H1 (cell line): ENCODE measurements around the gene ACTN4. TPM values are rescaled to one million over a fixed set of nuclear protein-coding genes. Genes with fewer than 3 reads are reported as not detected.

Source experiments
- CTCF ChIA-PET: fragments of 300-600 bp; sonication (Branson Sonifier 250); formaldehyde crosslinking; loops from one replicate; lab custom pipeline; 2021; ENCODE audit not compliant: partially characterized antibody; lab: Charles Lee
- POLR2A ChIA-PET: fragments of 300-600 bp; sonication (Branson Sonifier 250); formaldehyde crosslinking; loops from one replicate; lab custom pipeline; 2021; ENCODE audit warnings: inconsistent platforms; ENCODE audit not compliant: partially characterized antibody; lab: Charles Lee
- DNase-seq, 2 experiments: peaks; one replicate each; pipeline versions ENCODE4 v3.0.0 to v3.0.0-alpha.2; 2010 to 2022; ENCODE audit warnings: low spot score in 2 of 2, low read depth in 1 of 2, mixed read lengths in 1 of 2
- FAIRE-seq: peaks from 2 replicates; lab custom pipeline; 2011; peaks lifted over from hg19 to GRCh38; lab: Jason Lieb, UNC
- H2AFZ ChIP-seq: 2 replicates; pipeline ENCODE4 v1.8.1; 2012; ENCODE audit warnings: low read length, inconsistent platforms
- H2AK5ac ChIP-seq: 2 replicates; pipeline ENCODE4 v1.6.1; 2013; ENCODE audit warnings: low read depth, low read length
- H2BK120ac ChIP-seq: replicated peaks from 2 replicates; pipeline ENCODE3; 2013; ENCODE audit warnings: low read depth, low read length, inconsistent platforms
- H2BK12ac ChIP-seq: 2 replicates; pipeline ENCODE4 v1.6.1; 2013; ENCODE audit warnings: low read depth, low read length
- H2BK15ac ChIP-seq: 2 replicates; pipeline ENCODE4 v1.6.1; 2013; ENCODE audit warnings: low read length
- H2BK20ac ChIP-seq: 2 replicates; pipeline ENCODE4 v1.6.1; 2013; ENCODE audit warnings: low read length
- H2BK5ac ChIP-seq: 2 replicates; pipeline ENCODE4 v1.6.1; 2013; ENCODE audit warnings: low read depth, low read length
- H3K14ac ChIP-seq: 2 replicates; pipeline ENCODE4 v1.6.1; 2013; ENCODE audit warnings: inconsistent platforms; ENCODE audit not compliant: insufficient read length
- H3K18ac ChIP-seq: 2 replicates; pipeline ENCODE4 v1.6.1; 2013; ENCODE audit warnings: low read length; ENCODE audit errors: extremely low read depth
- H3K23ac ChIP-seq: 2 replicates; pipeline ENCODE4 v1.6.1; 2013; ENCODE audit warnings: inconsistent platforms; ENCODE audit not compliant: insufficient read length
- H3K23me2 ChIP-seq: 2 replicates; pipeline ENCODE4 v1.6.1; 2013; ENCODE audit warnings: low read depth, low read length
- H3K27ac ChIP-seq: 2 replicates; pipeline ENCODE4 v1.6.1; 2011; ENCODE audit warnings: low read depth, low read length, inconsistent platforms
- H3K27me3 ChIP-seq, 4 experiments: replicated peaks in 1 of 4; 1 replicate in 1 of 4; 2 replicates in 3 of 4; pipeline versions ENCODE4 v1.6.1 to v1.8.1; 2011 to 2013; ENCODE audit warnings: low read length in 3 of 4, mild to moderate bottlenecking in 3 of 4, inconsistent platforms in 2 of 4, mixed read lengths in 2 of 4, moderate library complexity in 1 of 4; ENCODE audit not compliant: control insufficient read depth in 3 of 4, insufficient read depth in 3 of 4; ENCODE audit errors: extremely low read depth in 1 of 4
- H3K36me3 ChIP-seq, 4 experiments: 2 replicates each; pipeline versions ENCODE4 v1.6.1 to v1.8.1; 2011 to 2013; ENCODE audit warnings: mild to moderate bottlenecking in 4 of 4, low read length in 3 of 4, moderate library complexity in 2 of 4, control low read depth in 1 of 4, inconsistent platforms in 1 of 4; ENCODE audit not compliant: insufficient read depth in 4 of 4, control insufficient read depth in 2 of 4
- H3K4ac ChIP-seq: replicated peaks from 2 replicates; pipeline ENCODE3; 2013; ENCODE audit warnings: low read length, low read depth, mixed read lengths, inconsistent platforms; ENCODE audit not compliant: insufficient read length
- H3K4me1 ChIP-seq, 4 experiments: replicated peaks in 1 of 4; 1 replicate in 1 of 4; 2 replicates in 3 of 4; pipeline versions ENCODE4 v1.6.1 to v1.8.1; 2011 to 2013; ENCODE audit warnings: low read length in 3 of 4, inconsistent platforms in 2 of 4, mixed read lengths in 1 of 4; ENCODE audit not compliant: insufficient read depth in 4 of 4, control insufficient read depth in 3 of 4
- H3K4me2 ChIP-seq, 2 experiments: 2 replicates each; pipeline versions ENCODE4 v1.6.1 to v1.8.1; 2011 to 2013; ENCODE audit warnings: low read depth in 2 of 2, low read length in 2 of 2, control low read depth in 1 of 2, inconsistent platforms in 1 of 2, mild to moderate bottlenecking in 1 of 2; ENCODE audit not compliant: insufficient read depth in 1 of 2
- H3K4me3 ChIP-seq, 4 experiments: fragments of 200-600, 300-600 bp in 1 of 4; sonication (generic), shearing (Covaris generic), sonication (Bioruptor Twin) in 1 of 4; 2 replicates each; pipeline versions ENCODE4 v1.5.1 to v1.8.1; 2011 to 2016; ENCODE audit warnings: low read length in 4 of 4, low read depth in 3 of 4, control low read depth in 2 of 4, inconsistent platforms in 2 of 4, mild to moderate bottlenecking in 2 of 4, mixed read lengths in 1 of 4, moderate library complexity in 1 of 4; ENCODE audit not compliant: insufficient read depth in 2 of 4; ENCODE audit errors: extremely low read depth in 1 of 4
- H3K56ac ChIP-seq: replicated peaks from 2 replicates; pipeline ENCODE3; 2013; ENCODE audit warnings: low read depth, mild to moderate bottlenecking, mixed read lengths, low read length, inconsistent platforms; ENCODE audit not compliant: insufficient read length
- H3K79me1 ChIP-seq: 2 replicates; pipeline ENCODE4 v1.6.1; 2013; ENCODE audit warnings: low read depth, low read length, control low read depth
- H3K79me2 ChIP-seq, 2 experiments: 2 replicates each; pipeline versions ENCODE4 v1.6.1 to v1.8.1; 2012 to 2013; ENCODE audit warnings: low read length in 2 of 2, mild to moderate bottlenecking in 2 of 2, inconsistent platforms in 1 of 2; ENCODE audit not compliant: insufficient read depth in 2 of 2, control insufficient read depth in 1 of 2
- H3K9ac ChIP-seq, 4 experiments: replicated peaks in 1 of 4; 1 replicate in 1 of 4; 2 replicates in 3 of 4; pipeline versions ENCODE4 v1.6.1 to v1.8.1; 2011 to 2013; ENCODE audit warnings: low read depth in 3 of 4, low read length in 3 of 4, control low read depth in 2 of 4, mild to moderate bottlenecking in 2 of 4, moderate library complexity in 2 of 4, inconsistent platforms in 1 of 4; ENCODE audit errors: extremely low read depth in 1 of 4
- H3K9me3 ChIP-seq, 2 experiments: 2 replicates each; pipeline versions ENCODE4 v1.6.1 to v1.8.1; 2012 to 2013; ENCODE audit warnings: mild to moderate bottlenecking in 2 of 2, moderate library complexity in 2 of 2, control low read depth in 1 of 2, inconsistent platforms in 1 of 2, low read depth in 1 of 2, low read length in 1 of 2, mixed read lengths in 1 of 2; ENCODE audit not compliant: insufficient read depth in 2 of 2
- H4K20me1 ChIP-seq, 2 experiments: replicated peaks in 1 of 2; 2 replicates each; pipeline versions ENCODE3 to v1.8.1; 2011 to 2013; ENCODE audit warnings: inconsistent platforms in 2 of 2, low read length in 2 of 2, mild to moderate bottlenecking in 1 of 2; ENCODE audit not compliant: insufficient read depth in 2 of 2, control insufficient read depth in 1 of 2
- H4K5ac ChIP-seq: 2 replicates; pipeline ENCODE4 v1.6.1; 2013; ENCODE audit warnings: low read length, low read depth, mixed read lengths, inconsistent platforms; ENCODE audit not compliant: insufficient read length
- H4K8ac ChIP-seq: 2 replicates; pipeline ENCODE4 v1.8.0; 2013; ENCODE audit warnings: mild to moderate bottlenecking, moderate library complexity, low read length, inconsistent platforms; ENCODE audit not compliant: insufficient read depth; ENCODE audit errors: extremely low read depth
- H4K91ac ChIP-seq: replicated peaks from 2 replicates; pipeline ENCODE3; 2013; ENCODE audit warnings: low read length, mixed read lengths, inconsistent platforms; ENCODE audit not compliant: insufficient read length
- CHD1 ChIP-seq: IDR thresholded peaks from 2 replicates; pipeline ENCODE4 v1.6.1; 2012; ENCODE audit warnings: low read depth, low read length, improper control_type of control experiment
- POLR2A ChIP-seq, 2 experiments: IDR thresholded peaks; 1 replicate in 1 of 2; 2 replicates in 1 of 2; pipeline ENCODE4 v1.6.1; 2011; ENCODE audit warnings: low read depth in 2 of 2, low read length in 2 of 2, mild to moderate bottlenecking in 2 of 2; ENCODE audit errors: control extremely low read depth in 1 of 2
- SAP30 ChIP-seq: fragments of 300-600 bp; sonication (generic); IDR thresholded peaks from 2 replicates; pipeline ENCODE4 v1.7.1; 2012; ENCODE audit warnings: low read length, moderate library complexity, mild to moderate bottlenecking, inconsistent platforms; ENCODE audit not compliant: insufficient read depth, insufficient replicate concordance
- WGBS, 2 experiments: shearing (Covaris generic) in 1 of 2; methylation state at CpG; one replicate each; pipeline versions ENCODE4 v1.1.6 to v1.1.7; 2013 to 2015; ENCODE audit warnings: low lambda C conversion rate in 2 of 2, mixed read lengths in 2 of 2, inconsistent platforms in 1 of 2, low coverage in 1 of 2, missing lambda C conversion rate in 1 of 2; ENCODE audit not compliant: insufficient replicate concordance in 2 of 2, insufficient coverage in 1 of 2, insufficient read length in 1 of 2; ENCODE audit errors: extremely low coverage in 1 of 2, missing lambda C conversion rate in 1 of 2; 5-methylcytosine and 5-hydroxymethylcytosine counted together
- polyA plus RNA-seq, 7 experiments: library from polyadenylated mRNA; depleted of rRNA in 3 of 7; stranded (reverse) in 5 of 7; unstranded in 2 of 7; fragments of >200 nt in 5 of 7; fragments of 200-250 nt in 2 of 7; gene quantifications; 1 replicate in 5 of 7; 2 replicates in 1 of 7; 4 replicates in 1 of 7; pipeline versions ENCODE4 v1.2.1 to v1.2.3, GENCODE V29; 2011 to 2013; ENCODE audit warnings: missing spikeins in 2 of 7, mixed read lengths in 2 of 7
- total RNA-seq: library from RNA; stranded (reverse); fragmentation: NEBNext Ultra II Directional; extraction: Animal tissue kit (Norgen Biotek cat#: 25700); gene quantifications from 2 replicates; pipeline ENCODE4 v1.2.1, GENCODE V29; 2021

ACTN4 gene
- total and polyA plus RNA-seq, 2 of the 8 experiments (the other 6 are each of a cell fraction or from before 2014, with no cell fraction given): 211 to 520 TPM

DNA sequence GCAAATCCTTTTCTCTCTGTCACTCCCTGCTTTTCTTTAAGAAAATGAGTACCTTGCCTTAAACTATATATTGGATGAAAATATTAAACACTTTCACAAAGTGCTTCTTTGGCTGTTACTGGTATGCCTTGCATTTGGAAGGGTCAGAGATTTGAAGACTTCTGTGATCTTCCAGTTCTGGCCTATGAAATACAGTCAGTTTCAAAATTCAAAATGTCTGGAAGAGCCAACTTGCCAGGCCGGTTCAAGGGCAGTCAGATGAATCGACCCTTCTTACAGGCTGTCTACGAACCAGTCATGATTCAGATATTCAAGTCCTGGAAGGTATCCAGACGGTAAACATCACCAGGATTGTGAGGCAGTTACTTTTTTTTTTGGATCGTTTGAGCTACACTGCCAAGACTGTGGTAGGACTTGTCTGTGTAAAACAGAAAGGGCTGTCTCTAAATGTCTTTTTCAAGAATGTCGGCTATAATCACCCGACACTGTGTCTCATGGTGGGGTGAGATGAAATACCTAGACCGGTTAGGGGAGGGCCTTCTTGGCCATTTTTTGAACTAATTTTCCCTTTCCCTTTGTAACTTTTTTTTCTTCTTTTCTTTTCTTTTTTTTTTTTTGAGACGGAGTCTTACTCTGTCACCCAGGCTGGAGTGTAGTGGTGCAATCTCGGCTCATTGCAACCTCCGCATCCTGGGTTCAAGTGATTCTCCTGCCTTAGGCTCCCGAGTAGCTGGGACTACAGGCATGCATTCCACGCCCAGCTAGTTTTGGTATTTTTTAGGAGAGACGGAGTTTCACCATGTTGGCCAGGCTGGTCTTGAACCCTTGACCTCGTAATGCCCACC, 11.2 kb downstream of the ACTN4 start:
- 92% methylated on average over 14 of the region's 15 CpGs; no CpG with 5 or more reads in 1 of the 2 experiments for whole genome bisulfite sequencing, 2 experiments
- no peak overlapping the region for H3K27ac ChIP-seq
- H3K23ac ChIP-seq: no peak overlapping the region
- peaks cover 23% of the 10 kb centered on the region for H3K79me1 ChIP-seq
- H2AK5ac ChIP-seq: peak overlapping the region; percentile 28; the same call in 1 of the 2 replicates
- H2AFZ ChIP-seq: no peak overlapping the region
- H3K36me3 ChIP-seq: peaks cover 0 to 4% (median 0%) of the 10 kb centered on the region in 4 experiments; a peak in 2 of 8 replicates
- H3K27me3 ChIP-seq: no peaks in the 10 kb centered on the region
- H4K91ac ChIP-seq: no peak overlapping the region
- H2BK20ac ChIP-seq: no peak overlapping the region
- peaks cover 21 to 37% (median 31%) of the 10 kb centered on the region in 4 experiments for H3K4me1 ChIP-seq
- CTCF ChIA-PET: interaction anchor here (0.7 to 2.6 kb wide), 4 partner anchors 16 to 41 kb away, joined by 3 to 8 read pairs (median 4); no protein-coding TSS in a partner anchor
- H2BK5ac ChIP-seq: no peak overlapping the region
- FAIRE-seq: no peak
- no peaks in the 10 kb centered on the region for H3K9me3 ChIP-seq
- TF ChIP-seq CHD1 (no peak), SAP30 (no peak), POLR2A (IDR thresholded peaks at IDR 0.05; ENCODE audit: control extremely low read depth in 1 of 2, low read depth in 2 of 2, low read length in 2 of 2) (peak in 1 of 2 experiments; percentile 43; a peak in 1 of 3 replicates)
- TF ChIP-seq, all 59 proteins: peak for 1
- no peak overlapping the region for H3K4me3 ChIP-seq
- no peak overlapping the region for H3K56ac ChIP-seq
- H3K4ac ChIP-seq: no peak overlapping the region
- no peaks in the 10 kb centered on the region for H3K23me2 ChIP-seq
- H2BK15ac ChIP-seq: 0 out of 2 replicates have a peak overlapping the region, but pooled peaks have one; percentile 10
- H4K8ac ChIP-seq: no peak overlapping the region
- H2BK12ac ChIP-seq: no peak overlapping the region
- H3K79me2 ChIP-seq: peaks cover 32 to 97% of the 10 kb centered on the region in 2 experiments
- 0 out of 7 replicates have a peak overlapping the region, but pooled peaks of 1 of the 4 experiments have one; percentile 20 for H3K9ac ChIP-seq
- H2BK120ac ChIP-seq: no peak overlapping the region
- no peak overlapping the region for H3K18ac ChIP-seq
- H3K14ac ChIP-seq: no peak overlapping the region
- no peak overlapping the region for H4K5ac ChIP-seq
- DNase-seq: no peak
- peaks cover 20 to 44% of the 10 kb centered on the region in 2 experiments for H4K20me1 ChIP-seq
- POLR2A ChIA-PET: interaction anchor here (1.3 to 21.5 kb wide), 6 partner anchors 8 to 27 kb away, joined by 3 to 495 read pairs (median 18); partner anchors contain the start of gene ACTN4
- peak overlapping the region in 1 of 2 experiments; percentile 31; a peak in 1 of 4 replicates for H3K4me2 ChIP-seq
